ENCODE data around the gene INSM1. TPM values are rescaled to one million over a fixed set of nuclear protein-coding genes. Genes with fewer than 3 reads are reported as not detected.

Gene INSM1
- total RNA-seq, 1 experiment from 2014 or later, result not detected

DNA sequence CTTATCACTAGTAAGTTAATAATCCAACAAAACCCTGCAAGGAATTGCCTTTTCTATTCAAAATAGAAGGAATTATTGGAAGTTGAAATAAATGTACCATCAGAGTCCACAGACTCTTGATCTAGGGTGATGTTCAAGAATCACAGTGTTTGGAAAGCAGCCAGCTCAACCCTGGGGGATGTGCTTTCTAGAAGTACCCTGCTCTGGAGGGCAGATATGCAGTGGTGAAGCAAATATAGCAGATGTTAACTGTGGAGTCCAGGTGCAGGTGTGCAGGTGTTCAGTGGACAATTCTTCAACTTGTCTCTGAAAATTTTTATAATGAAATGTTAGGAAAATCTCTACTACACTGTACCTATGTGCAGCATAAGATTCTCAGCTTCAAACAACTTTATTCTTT, 9.1 kb upstream of the INSM1 start:
- no peak overlapping the region for H3K4me2 ChIP-seq
- no peak overlapping the region for H2AFZ ChIP-seq
- intact Hi-C loops (cut with micrococcal nuclease; ENCODE audit: unreplicated experiment), result no loop called here
- CTCF ChIA-PET, result no interaction called here
- H3K9me2 ChIP-seq (ENCODE audit: insufficient read depth), result no peaks in the 10 kb centered on the region
- POLR2A ChIA-PET (ENCODE audit: unreplicated experiment), result interaction anchor here (0.5 kb wide), 1 partner anchor 79 kb away, joined by 3 read pairs; no protein-coding TSS in a partner anchor
- no peaks in the 10 kb centered on the region for H4K20me1 ChIP-seq (ENCODE audit: insufficient read depth)
- peaks cover 12% of the 10 kb centered on the region for H3K27me3 ChIP-seq (ENCODE audit: insufficient read depth, low read depth)
- no peaks in the 10 kb centered on the region for H3K79me2 ChIP-seq (ENCODE audit: low read depth)
- TF ChIP-seq EZH2 (IDR thresholded peaks at IDR 0.05; ENCODE audit: low read depth), result no peak
- TF ChIP-seq, protein P1, sequence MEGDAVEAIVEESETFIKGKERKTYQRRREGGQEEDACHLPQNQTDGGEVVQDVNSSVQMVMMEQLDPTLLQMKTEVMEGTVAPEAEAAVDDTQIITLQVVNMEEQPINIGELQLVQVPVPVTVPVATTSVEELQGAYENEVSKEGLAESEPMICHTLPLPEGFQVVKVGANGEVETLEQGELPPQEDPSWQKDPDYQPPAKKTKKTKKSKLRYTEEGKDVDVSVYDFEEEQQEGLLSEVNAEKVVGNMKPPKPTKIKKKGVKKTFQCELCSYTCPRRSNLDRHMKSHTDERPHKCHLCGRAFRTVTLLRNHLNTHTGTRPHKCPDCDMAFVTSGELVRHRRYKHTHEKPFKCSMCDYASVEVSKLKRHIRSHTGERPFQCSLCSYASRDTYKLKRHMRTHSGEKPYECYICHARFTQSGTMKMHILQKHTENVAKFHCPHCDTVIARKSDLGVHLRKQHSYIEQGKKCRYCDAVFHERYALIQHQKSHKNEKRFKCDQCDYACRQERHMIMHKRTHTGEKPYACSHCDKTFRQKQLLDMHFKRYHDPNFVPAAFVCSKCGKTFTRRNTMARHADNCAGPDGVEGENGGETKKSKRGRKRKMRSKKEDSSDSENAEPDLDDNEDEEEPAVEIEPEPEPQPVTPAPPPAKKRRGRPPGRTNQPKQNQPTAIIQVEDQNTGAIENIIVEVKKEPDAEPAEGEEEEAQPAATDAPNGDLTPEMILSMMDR (conservative IDR thresholded peaks at IDR 0.05), result no peak
- no TSS peak for BruUV-seq (replicated peaks)
- H3K4me3 ChIP-seq, result no peak overlapping the region
- H3K27ac ChIP-seq, result no peak overlapping the region
- DNase-seq, result no peak
- H3K4me1 ChIP-seq (replicated peaks; ENCODE audit: insufficient read depth), result no peaks in the 10 kb centered on the region
- H3F3A ChIP-seq (ENCODE audit: insufficient read depth, low read depth), result no peaks in the 10 kb centered on the region
- no peaks in the 10 kb centered on the region for H3K36me3 ChIP-seq (ENCODE audit: low read depth)
- no peaks in the 10 kb centered on the region for H3K9me3 ChIP-seq (ENCODE audit: insufficient read depth, low read depth)

DNA sequence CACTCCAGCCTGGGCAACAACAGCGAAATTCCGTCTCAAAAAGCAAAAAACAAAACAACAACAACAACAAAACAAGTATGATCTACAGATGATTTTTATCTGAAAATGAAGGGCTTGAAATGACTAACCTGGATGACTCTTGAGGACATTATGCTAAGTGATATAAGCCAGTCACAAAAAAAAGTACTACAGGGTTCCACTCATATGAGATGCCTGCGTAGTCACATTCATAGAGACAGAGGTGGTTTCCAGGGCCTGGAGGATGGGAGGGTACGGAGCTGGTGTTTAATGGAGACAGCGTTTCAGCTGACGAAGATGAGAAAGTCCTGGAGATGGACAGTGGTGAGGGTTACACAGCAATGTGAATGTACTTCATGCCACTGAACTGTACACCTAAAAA, 8.3 kb upstream of the INSM1 start:
- Histone ChIP-seq H3K4me2 (no peak overlapping the region), H3K79me2 (ENCODE audit: low read depth) (no peaks in the 10 kb centered on the region), H4K20me1 (ENCODE audit: insufficient read depth) (no peaks in the 10 kb centered on the region), H3K4me3 (no peak overlapping the region), H3K9me3 (ENCODE audit: insufficient read depth, low read depth) (no peaks in the 10 kb centered on the region), H3K36me3 (ENCODE audit: low read depth) (no peaks in the 10 kb centered on the region), H3F3A (ENCODE audit: insufficient read depth, low read depth) (no peaks in the 10 kb centered on the region), H3K27me3 (ENCODE audit: insufficient read depth, low read depth) (peaks cover 12% of the 10 kb centered on the region), H3K9me2 (ENCODE audit: insufficient read depth) (no peaks in the 10 kb centered on the region), H3K4me1 (replicated peaks; ENCODE audit: insufficient read depth) (no peaks in the 10 kb centered on the region), H3K27ac (no peak overlapping the region), H2AFZ (no peak overlapping the region)
- ChIA-PET CTCF (no interaction called here), POLR2A (ENCODE audit: unreplicated experiment) (interaction anchor here (0.5 kb wide), 1 partner anchor 78 kb away, joined by 3 read pairs; no protein-coding TSS in a partner anchor)
- intact Hi-C loops (cut with micrococcal nuclease; ENCODE audit: unreplicated experiment), result loop anchor here (1.0 kb wide), 2 partner anchors 209 to 466 kb away; no protein-coding TSS in a partner anchor
- BruUV-seq (replicated peaks), result no TSS peak
- DNase-seq, result no peak
- TF ChIP-seq, protein P1 (conservative IDR thresholded peaks at IDR 0.05), result no peak
- no peak for TF ChIP-seq EZH2 (IDR thresholded peaks at IDR 0.05; ENCODE audit: low read depth)

DNA sequence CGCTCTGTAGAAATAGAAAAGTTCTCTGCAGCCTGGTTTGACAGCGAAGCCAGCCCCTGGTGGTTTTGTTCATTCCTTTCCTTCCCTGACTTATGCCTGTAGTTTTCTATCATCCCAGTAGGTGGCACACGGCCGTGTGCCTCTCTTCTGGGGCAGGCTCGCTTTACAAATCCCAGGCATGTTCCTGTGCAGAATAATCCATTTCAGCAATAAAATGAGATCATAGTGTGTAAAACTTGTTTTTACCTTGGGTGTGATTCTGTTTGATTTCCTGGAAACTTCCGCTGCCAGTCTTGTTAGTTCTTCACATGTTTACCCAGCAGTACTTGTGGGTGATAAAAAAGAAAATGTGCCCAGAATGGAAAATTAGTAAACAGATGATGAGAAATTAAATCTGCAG, 7.4 kb upstream of the INSM1 start:
- DNase-seq, result peak in 1 of 2 experiments; percentile 21
- intact Hi-C loops (cut with micrococcal nuclease; ENCODE audit: unreplicated experiment), result loop anchor here (1.0 kb wide), 2 partner anchors 208 to 465 kb away; no protein-coding TSS in a partner anchor
- BruUV-seq (replicated peaks), result no TSS peak
- H4K20me1 ChIP-seq (ENCODE audit: insufficient read depth), result no peaks in the 10 kb centered on the region
- CTCF ChIA-PET, result no interaction called here
- no peaks in the 10 kb centered on the region for H3F3A ChIP-seq (ENCODE audit: insufficient read depth, low read depth)
- H3K9me2 ChIP-seq (ENCODE audit: insufficient read depth), result no peaks in the 10 kb centered on the region
- no peak overlapping the region for H2AFZ ChIP-seq
- H3K4me1 ChIP-seq (replicated peaks; ENCODE audit: insufficient read depth), result no peaks in the 10 kb centered on the region
- no peaks in the 10 kb centered on the region for H3K36me3 ChIP-seq (ENCODE audit: low read depth)
- no peak overlapping the region for H3K27ac ChIP-seq
- no peak overlapping the region for H3K4me3 ChIP-seq
- 0 out of 2 replicates have a peak overlapping the region, but pooled peaks have one; percentile 9 for H3K4me2 ChIP-seq
- H3K9me3 ChIP-seq (ENCODE audit: insufficient read depth, low read depth), result no peaks in the 10 kb centered on the region
- H3K79me2 ChIP-seq (ENCODE audit: low read depth), result no peaks in the 10 kb centered on the region
- TF ChIP-seq EZH2 (IDR thresholded peaks at IDR 0.05; ENCODE audit: low read depth), result no peak
- TF ChIP-seq, protein P1 (conservative IDR thresholded peaks at IDR 0.05), result peak; percentile 85
- POLR2A ChIA-PET (ENCODE audit: unreplicated experiment), result no interaction called here
- H3K27me3 ChIP-seq (ENCODE audit: insufficient read depth, low read depth), result peaks cover 12% of the 10 kb centered on the region
